Activated CD4-positive, alpha-beta T cell treated with anti-CD3 and anti-CD28 coated beads, Interleukin-2, amount 50 U/mL, for 16 hours (primary cell): ENCODE data around the gene WDFY4.

Experiments used
- DNase-seq: peaks from one replicate; pipeline ENCODE4 v3.0.0-alpha.2; 2020

WDFY4 gene

GRCh38 chr10:48745662-48746245 lies 61.1 kb downstream of the WDFY4 start:
- no peak for DNase-seq

GRCh38 chr10:48748573-48748972 lies 63.9 kb downstream of the WDFY4 start:
- DNase-seq, result no peak

- no peak for DNase-seq
Observed at GRCh38 chr10:48749254-48749787, 64.6 kb downstream of the WDFY4 start.

GRCh38 chr10:48750019-48750418 lies 65.3 kb downstream of the WDFY4 start:
- no peak for DNase-seq

- no peak for DNase-seq
Observed at GRCh38 chr10:48750991-48751390, 66.3 kb downstream of the WDFY4 start.

- DNase-seq, result no peak
Observed at GRCh38 chr10:48751730-48752129, 67.1 kb downstream of the WDFY4 start.

GRCh38 chr10:48758411-48758810 lies 73.7 kb downstream of the WDFY4 start:
- DNase-seq, result no peak

GRCh38 chr10:48759113-48759901 lies 74.6 kb downstream of the WDFY4 start:
- DNase-seq, result no peak

- no peak for DNase-seq
Observed at GRCh38 chr10:48760983-48761382, 76.3 kb downstream of the WDFY4 start.

- DNase-seq, result no peak
Observed at GRCh38 chr10:48762064-48763042, 77.7 kb downstream of the WDFY4 start.

- no peak for DNase-seq
Observed at GRCh38 chr10:48763403-48763965, 78.8 kb downstream of the WDFY4 start.

GRCh38 chr10:48764486-48764885 lies 79.8 kb downstream of the WDFY4 start:
- DNase-seq, result no peak

GRCh38 chr10:48765039-48765438 lies 80.4 kb downstream of the WDFY4 start:
- no peak for DNase-seq

- DNase-seq, result no peak
Observed at GRCh38 chr10:48765527-48765926, 80.9 kb downstream of the WDFY4 start.

GRCh38 chr10:48767373-48768143 lies 82.9 kb downstream of the WDFY4 start:
- no peak for DNase-seq

- DNase-seq, result no peak
Observed at GRCh38 chr10:48768144-48768766, 83.6 kb downstream of the WDFY4 start.

GRCh38 chr10:48768926-48769325 lies 84.3 kb downstream of the WDFY4 start:
- DNase-seq, result no peak

- no peak for DNase-seq
Observed at GRCh38 chr10:48769706-48770435, 85.2 kb downstream of the WDFY4 start.

- DNase-seq, result no peak
Observed at GRCh38 chr10:48770561-48771089, 86.0 kb downstream of the WDFY4 start.

- no peak for DNase-seq
Observed at GRCh38 chr10:48771234-48771633, 86.6 kb downstream of the WDFY4 start.

GRCh38 chr10:48772059-48772458 lies 87.4 kb downstream of the WDFY4 start:
- no peak for DNase-seq
